HepG2 (cell line): ENCODE results near the gene ANKRD13D. TPM values are rescaled to one million over a fixed set of nuclear protein-coding genes. Genes with fewer than 3 reads are reported as not detected.

Experiments used
- ATAC-seq: fragments of 200-7000 bp; cut with Tn5 transposase; 3 replicates; pipeline ENCODE4 v1.9.1; 2020; ENCODE audit warnings: mild to moderate bottlenecking, moderate library complexity
- BruUV-seq: library from RNA; stranded (reverse); fragments of 400-500 nt; replicated peaks from 2 replicates; lab custom pipeline; 2021; lab: Mats Ljungman, UMichigan
- CTCF ChIA-PET: fragments of 300-600 bp; formaldehyde crosslinking; extraction: SDS; loops from one replicate; lab custom pipeline; 2021; ENCODE audit warnings: low total read pairs, inconsistent platforms, low intra/inter-chr PET ratio; lab: Yijun Ruan, JAX
- POLR2A ChIA-PET: fragments of 350-600 bp; sonication (Branson Sonifier 250); formaldehyde crosslinking; loops from one replicate; lab custom pipeline; 2020; ENCODE audit warnings: antibody characterized with exemption, inconsistent platforms; lab: Yijun Ruan, JAX
- DNase-seq: peaks from one replicate; pipeline ENCODE4 v3.0.0-alpha.2; 2015; ENCODE audit warnings: low spot score
- FAIRE-seq: peaks from 3 replicates; lab custom pipeline; 2011; peaks lifted over from hg19 to GRCh38; lab: Jason Lieb, UNC
- H2AFZ ChIP-seq: one replicate; pipeline ENCODE4 v1.6.1; 2011; ENCODE audit warnings: low read length, inconsistent platforms
- H3K27ac ChIP-seq: fragments of 300-600 bp; 3 replicates; pipeline ENCODE4 v1.8.0; 2011; ENCODE audit warnings: mixed run types, mild to moderate bottlenecking, mixed read lengths, low read length, inconsistent platforms; ENCODE audit not compliant: insufficient read depth; ENCODE audit errors: extremely low read length
- H3K27me3 ChIP-seq, 2 experiments: fragments of 200-600 bp in 1 of 2; 2 replicates in 1 of 2; 3 replicates in 1 of 2; pipeline versions ENCODE4 v1.6.0 to v1.8.0; 2011; ENCODE audit warnings: low read length in 2 of 2, mild to moderate bottlenecking in 2 of 2, moderate library complexity in 2 of 2, inconsistent platforms in 1 of 2; ENCODE audit not compliant: insufficient read depth in 2 of 2, control insufficient read depth in 1 of 2
- H3K36me3 ChIP-seq, 2 experiments: fragments of 200-600 bp in 1 of 2; replicated peaks in 1 of 2; 2 replicates in 1 of 2; 3 replicates in 1 of 2; pipeline versions ENCODE4 v1.5.1 to v1.8.0; 2011; ENCODE audit warnings: low read length in 2 of 2, inconsistent platforms in 1 of 2; ENCODE audit not compliant: insufficient read depth in 2 of 2, control insufficient read depth in 1 of 2
- H3K4me1 ChIP-seq: 2 replicates; pipeline ENCODE4 v1.5.1; 2012; ENCODE audit warnings: low read length, inconsistent platforms; ENCODE audit not compliant: insufficient read depth
- H3K4me2 ChIP-seq: 2 replicates; pipeline ENCODE4 v1.6.0; 2011; ENCODE audit warnings: low read depth, low read length, inconsistent platforms
- H3K4me3 ChIP-seq, 3 experiments: fragments of 200-600 bp in 1 of 3; sonication (generic), shearing (Covaris generic) in 1 of 3; replicated peaks in 1 of 3; 2 replicates each; pipeline ENCODE4 v1.5.1; 2011 to 2016; ENCODE audit warnings: low read length in 3 of 3, inconsistent platforms in 2 of 3, low read depth in 2 of 3, mild to moderate bottlenecking in 2 of 3, control low read depth in 1 of 3, mixed read lengths in 1 of 3; ENCODE audit not compliant: insufficient read depth in 1 of 3
- H3K79me2 ChIP-seq: one replicate; pipeline ENCODE4 v1.6.1; 2011; ENCODE audit warnings: low read length, inconsistent platforms; ENCODE audit not compliant: insufficient read depth
- H3K9ac ChIP-seq: 2 replicates; pipeline ENCODE4 v1.6.0; 2011; ENCODE audit warnings: mild to moderate bottlenecking, low read depth, low read length, inconsistent platforms; ENCODE audit not compliant: insufficient read depth
- H3K9me3 ChIP-seq: 2 replicates; pipeline ENCODE4 v1.5.1; 2012; ENCODE audit warnings: mild to moderate bottlenecking, low read length
- H4K20me1 ChIP-seq: 2 replicates; pipeline ENCODE4 v1.6.0; 2011; ENCODE audit warnings: inconsistent platforms, mild to moderate bottlenecking, low read length, moderate library complexity; ENCODE audit not compliant: insufficient read depth
- ATF4 ChIP-seq, 2 experiments: fragments of 450-650 bp in 1 of 2; sonication (generic) in 1 of 2; formaldehyde crosslinking; IDR thresholded peaks; 2 replicates each; pipeline versions ENCODE4 v1.5.0 to v1.8.0; 2020 to 2022; ENCODE audit warnings: mild to moderate bottlenecking in 1 of 2, missing genetic modification reagents in 1 of 2
- CENPT ChIP-seq: sonication (generic); formaldehyde crosslinking; IDR thresholded peaks from 2 replicates; pipeline ENCODE4 v1.8.0; 2022; ENCODE audit warnings: low read depth, mild to moderate bottlenecking, moderate library complexity, missing genetic modification reagents
- CREB1 ChIP-seq, 2 experiments: fragments of 450-650 bp in 1 of 2; IDR thresholded peaks; 2 replicates each; pipeline ENCODE4 v1.6.1; 2016 to 2017; ENCODE audit warnings: control low read depth in 1 of 2, mild to moderate bottlenecking in 1 of 2, missing compliant biosample characterization in 1 of 2, missing genetic modification characterization in 1 of 2
- DNMT1 ChIP-seq: sonication (generic); formaldehyde crosslinking; IDR thresholded peaks from 2 replicates; pipeline ENCODE4 v1.5.1; 2020; ENCODE audit warnings: mild to moderate bottlenecking, missing genetic modification reagents
- GTF2F1 ChIP-seq: fragments of 150-350 bp; IDR thresholded peaks from 2 replicates; pipeline ENCODE4 v1.6.1; 2014; ENCODE audit warnings: low read length
- HES4 ChIP-seq: sonication (generic); formaldehyde crosslinking; IDR thresholded peaks from 2 replicates; pipeline ENCODE4 v1.9.0; 2021; ENCODE audit warnings: mild to moderate bottlenecking, missing genetic modification reagents, borderline replicate concordance
- JARID2 ChIP-seq: sonication (generic); formaldehyde crosslinking; IDR thresholded peaks from 2 replicates; pipeline ENCODE4 v1.8.1; 2023; ENCODE audit warnings: missing genetic modification reagents, inconsistent platforms; ENCODE audit not compliant: insufficient replicate concordance
- KLF13 ChIP-seq: sonication (generic); formaldehyde crosslinking; IDR thresholded peaks from 2 replicates; pipeline ENCODE4 v1.4.0; 2020; ENCODE audit warnings: mild to moderate bottlenecking, missing genetic modification reagents
- LBX2 ChIP-seq: sonication (generic); formaldehyde crosslinking; IDR thresholded peaks from 2 replicates; pipeline ENCODE4 v1.5.0; 2020; ENCODE audit warnings: missing genetic modification reagents, mild to moderate bottlenecking, borderline replicate concordance
- RARG ChIP-seq: sonication (generic); formaldehyde crosslinking; IDR thresholded peaks from 2 replicates; pipeline ENCODE4 v1.4.0; 2020; ENCODE audit warnings: low read depth, mild to moderate bottlenecking, missing genetic modification reagents
- SNRNP70 ChIP-seq: fragments of 200-400 bp; formaldehyde crosslinking; IDR thresholded peaks from 2 replicates; pipeline ENCODE4 v1.6.1; 2017; ENCODE audit warnings: mild to moderate bottlenecking, low read depth, low read length, moderate library complexity
- TARDBP ChIP-seq: sonication (generic); formaldehyde crosslinking; IDR thresholded peaks from 2 replicates; pipeline ENCODE4 v1.8.0; 2022; ENCODE audit warnings: mild to moderate bottlenecking, missing genetic modification reagents
- ZNF207 ChIP-seq: fragments of 450-650 bp; IDR thresholded peaks from 2 replicates; pipeline ENCODE4 v1.6.1; 2016; ENCODE audit warnings: antibody characterized with exemption, borderline replicate concordance
- ZNF251 ChIP-seq: sonication (generic); formaldehyde crosslinking; IDR thresholded peaks from 2 replicates; pipeline ENCODE4 v1.9.0; 2021; ENCODE audit warnings: mild to moderate bottlenecking, missing genetic modification reagents
- ZNF44 ChIP-seq: sonication (generic); formaldehyde crosslinking; IDR thresholded peaks from 2 replicates; pipeline ENCODE4 v1.5.1; 2020; ENCODE audit warnings: mild to moderate bottlenecking, missing genetic modification reagents
- ZNF550 ChIP-seq: sonication (generic); formaldehyde crosslinking; IDR thresholded peaks from 2 replicates; pipeline ENCODE4 v1.4.0; 2020; ENCODE audit warnings: mild to moderate bottlenecking, missing genetic modification reagents, borderline replicate concordance
- ZNF552 ChIP-seq: sonication (generic); formaldehyde crosslinking; IDR thresholded peaks from 2 replicates; pipeline ENCODE4 v1.9.0; 2022; ENCODE audit warnings: missing genetic modification reagents, mild to moderate bottlenecking, borderline replicate concordance
- ZNF558 ChIP-seq: sonication (generic); formaldehyde crosslinking; IDR thresholded peaks from 2 replicates; pipeline ENCODE4 v1.9.0; 2022; ENCODE audit warnings: mild to moderate bottlenecking, missing genetic modification reagents, borderline replicate concordance
- ZNF567 ChIP-seq: sonication (generic); formaldehyde crosslinking; IDR thresholded peaks from 2 replicates; pipeline ENCODE4 v1.8.1; 2023; ENCODE audit warnings: mild to moderate bottlenecking, missing genetic modification reagents, borderline replicate concordance
- ZUFSP ChIP-seq: sonication (generic); formaldehyde crosslinking; IDR thresholded peaks from 2 replicates; pipeline ENCODE4 v1.9.0; 2021; ENCODE audit warnings: missing genetic modification reagents, mild to moderate bottlenecking, borderline replicate concordance
- WGBS: methylation state at CpG from one replicate; pipeline ENCODE4 v1.1.6; 2017; ENCODE audit warnings: low lambda C conversion rate; 5-methylcytosine and 5-hydroxymethylcytosine counted together
- in situ Hi-C: cut with HindIII; loops from 2 replicates; pipeline ENCODE4 v1.10.0; 2017; ENCODE audit warnings: low pct_unique_long_range_greater_than_20kb; ENCODE audit not compliant: extremely low pct_ligation_motif_present
- intact Hi-C: fragments of 100-400 bp; cut with micrococcal nuclease; formaldehyde crosslinking; loops from one replicate; pipeline ENCODE4 v1.10.0; 2022; ENCODE audit not compliant: unreplicated experiment
- polyA plus RNA-seq, 8 experiments: library from polyadenylated mRNA; depleted of rRNA in 3 of 8; stranded (reverse) in 7 of 8; unstranded in 1 of 8; fragments of >200 nt; fragmentation: Illumina TruSeq in 4 of 8; extraction: Trizol in 4 of 8; gene quantifications; 2 replicates each; pipeline versions ENCODE4 v1.2.1 to v1.2.3, GENCODE V29; 2011 to 2016; ENCODE audit warnings: low read depth in 4 of 8, missing spikeins in 1 of 8, mixed read lengths in 1 of 8; ENCODE audit not compliant: insufficient read depth in 1 of 8
- total RNA-seq, 5 experiments: library from RNA; depleted of rRNA; stranded (reverse); fragments of >200 nt; fragmentation: Illumina TruSeq; extraction: Trizol; gene quantifications; 2 replicates each; pipeline ENCODE4 v1.2.3, GENCODE V29; 2016; ENCODE audit warnings: low read depth in 1 of 5

Gene ANKRD13D
- total and polyA plus RNA-seq, 2 of the 13 experiments (the other 11 are each of a cell fraction or from before 2014, with no cell fraction given): 18.6 to 27.3 TPM

- FAIRE-seq: no peak
- intact Hi-C loops: no loop called here
Observed at GRCh38 chr11:67290801-67291200, 1.7 kb downstream of the ANKRD13D start.

More at GRCh38 chr11:67290801-67291200, 1.7 kb downstream of the ANKRD13D start:
- no peak for ATAC-seq
- BruUV-seq: no TSS peak
- Histone ChIP-seq H3K4me3 (no peak overlapping the region), H2AFZ (no peak overlapping the region), H3K36me3 (peaks cover 4 to 25% of the 10 kb centered on the region in 2 experiments; a peak in 3 of 5 replicates), H3K79me2 (peaks cover 13% of the 10 kb centered on the region), H3K27me3 (no peaks in the 10 kb centered on the region), H3K4me1 (peaks cover 37% of the 10 kb centered on the region), H4K20me1 (no peaks in the 10 kb centered on the region), H3K27ac (no peak overlapping the region), H3K9ac (no peak overlapping the region), H3K9me3 (peaks cover 7% of the 10 kb centered on the region; the same call in 1 of the 2 replicates)
- DNase-seq: no peak
- POLR2A ChIA-PET: interaction anchor here (7.7 kb wide), 1 partner anchor 13 kb away, joined by 66 read pairs; the partner anchor contains the start of gene SSH3
- WGBS: 95% methylated on average over 6 of the region's 7 CpGs
- in situ Hi-C loops: no loop called here
- TF ChIP-seq GTF2F1: no peak
- TF ChIP-seq ZUFSP (CRISPR knock-in tag): no peak
- TF ChIP-seq ZNF44 (CRISPR knock-in tag): no peak
- TF ChIP-seq DNMT1: no peak
- TF ChIP-seq KLF13: no peak
- TF ChIP-seq ZNF567: no peak
- no peak for TF ChIP-seq SNRNP70
- TF ChIP-seq JARID2 (CRISPR knock-in tag): no peak
- TF ChIP-seq ATF4 (CRISPR knock-in tag; IDR thresholded peaks at IDR 0.05): no peak
- no peak for TF ChIP-seq ZNF251 (CRISPR knock-in tag)
- TF ChIP-seq ZNF550 (CRISPR knock-in tag): no peak
- TF ChIP-seq ZNF552: no peak
- no peak for TF ChIP-seq TARDBP (CRISPR knock-in tag)
- no peak for TF ChIP-seq CENPT (CRISPR knock-in tag)
- TF ChIP-seq LBX2 (CRISPR knock-in tag): no peak
- TF ChIP-seq CREB1 (IDR thresholded peaks at IDR 0.05): no peak
- TF ChIP-seq CREB1 (CRISPR knock-in tag; IDR thresholded peaks at IDR 0.05): no peak
- no peak for TF ChIP-seq HES4
- no peak for TF ChIP-seq ZNF558
- TF ChIP-seq ZNF207: no peak
- no peak for TF ChIP-seq RARG (CRISPR knock-in tag)
- TF ChIP-seq, all 625 proteins: peak for 0
- CTCF ChIA-PET: no interaction called here
- H3K4me2 ChIP-seq: peak overlapping the region; percentile 88
